IPS-18a (cell line): ENCODE measurements around the gene HDAC9.

ENCODE experiments used
- H3K27ac ChIP-seq: one replicate; pipeline ENCODE4 v1.5.1; 2013; ENCODE audit warnings: low read length
- H3K27me3 ChIP-seq: one replicate; pipeline ENCODE4 v1.6.1; 2013; ENCODE audit warnings: mild to moderate bottlenecking, low read length; ENCODE audit not compliant: control insufficient read depth, insufficient read depth
- H3K36me3 ChIP-seq: one replicate; pipeline ENCODE4 v1.6.1; 2013; ENCODE audit warnings: low read depth, low read length; ENCODE audit not compliant: control insufficient read depth
- H3K4me1 ChIP-seq: one replicate; pipeline ENCODE4 v1.6.1; 2013; ENCODE audit warnings: low read depth, low read length; ENCODE audit not compliant: control insufficient read depth
- H3K4me3 ChIP-seq: one replicate; pipeline ENCODE4 v1.5.1; 2013; ENCODE audit warnings: low read length
- H3K9ac ChIP-seq: one replicate; pipeline ENCODE4 v1.6.1; 2013; ENCODE audit warnings: mild to moderate bottlenecking, low read length, moderate library complexity
- H3K9me3 ChIP-seq: one replicate; pipeline ENCODE4 v1.6.1; 2013; ENCODE audit warnings: low read depth, low read length; ENCODE audit not compliant: control insufficient read depth

HDAC9 gene

DNA sequence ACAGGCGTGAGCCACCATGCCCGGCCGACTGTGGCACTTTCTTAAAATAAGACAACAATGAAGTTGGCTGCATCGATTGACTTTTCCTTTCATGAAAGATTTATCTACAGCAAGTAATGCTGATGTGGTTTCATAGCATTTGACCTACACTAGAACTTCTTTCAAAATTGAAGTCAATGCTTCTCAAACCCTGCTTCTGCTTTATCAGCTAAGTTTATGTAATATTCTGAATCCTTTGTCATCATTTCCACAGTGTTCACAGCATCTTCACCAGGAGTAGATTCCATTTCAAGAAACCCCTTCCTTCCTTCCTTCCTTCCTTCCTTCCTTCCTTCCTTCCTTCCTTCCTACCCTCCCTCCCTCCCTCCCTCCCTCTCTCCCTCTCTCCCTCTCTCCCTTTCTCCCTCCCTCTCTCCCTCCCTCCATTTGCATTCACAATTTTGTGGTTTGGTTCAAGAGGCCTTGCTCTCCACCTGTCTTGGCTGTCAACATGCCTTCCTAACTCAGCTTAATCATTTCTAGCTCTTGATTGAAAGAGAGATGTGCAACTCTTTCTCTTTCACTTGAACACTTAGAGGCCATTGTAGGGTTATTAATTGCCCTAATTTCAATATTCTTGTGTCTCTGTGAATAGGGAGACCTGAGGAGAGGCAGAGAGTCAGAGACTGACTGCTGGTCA lies 52.1 kb downstream of the HDAC9 start:
- Histone ChIP-seq H3K27ac (no peak overlapping the region), H3K4me3 (no peak overlapping the region), H3K4me1 (no peaks in the 10 kb centered on the region), H3K9me3 (no peaks in the 10 kb centered on the region), H3K9ac (no peak overlapping the region), H3K36me3 (no peaks in the 10 kb centered on the region), H3K27me3 (no peaks in the 10 kb centered on the region)

GRCh38 chr7:18548534-18548933 lies 53.0 kb downstream of the HDAC9 start:
- H3K9me3 ChIP-seq: no peaks in the 10 kb centered on the region
- H3K4me1 ChIP-seq: no peaks in the 10 kb centered on the region
- no peaks in the 10 kb centered on the region for H3K27me3 ChIP-seq
- no peak overlapping the region for H3K4me3 ChIP-seq
- H3K36me3 ChIP-seq: no peaks in the 10 kb centered on the region
- no peak overlapping the region for H3K9ac ChIP-seq
- no peak overlapping the region for H3K27ac ChIP-seq

DNA sequence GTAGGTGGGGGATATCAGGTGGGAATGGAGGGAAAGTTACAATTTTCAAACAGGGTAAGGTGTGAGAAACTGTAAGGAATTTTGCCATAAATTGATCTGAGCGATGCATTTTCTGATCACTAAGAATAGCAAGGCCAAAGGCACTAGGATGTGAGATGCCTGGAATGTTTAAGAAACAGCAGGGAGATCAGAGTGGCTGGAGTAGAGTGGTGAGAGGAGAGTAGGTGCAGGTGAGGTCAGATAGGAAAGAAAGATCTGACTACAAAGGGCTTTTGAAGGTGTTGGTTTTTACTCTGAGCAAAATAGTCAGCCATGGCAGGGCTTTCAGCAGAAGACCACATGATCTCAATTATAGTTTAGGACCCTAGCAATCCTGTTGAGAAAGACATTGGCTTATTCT lies 55.0 kb downstream of the HDAC9 start:
- Histone ChIP-seq H3K27ac (no peak overlapping the region), H3K27me3 (no peaks in the 10 kb centered on the region), H3K4me1 (no peaks in the 10 kb centered on the region), H3K9ac (no peak overlapping the region), H3K9me3 (no peaks in the 10 kb centered on the region), H3K36me3 (no peaks in the 10 kb centered on the region), H3K4me3 (no peak overlapping the region)

- no peak overlapping the region for H3K4me3 ChIP-seq
- H3K27me3 ChIP-seq: no peaks in the 10 kb centered on the region
- H3K36me3 ChIP-seq: no peaks in the 10 kb centered on the region
- no peak overlapping the region for H3K9ac ChIP-seq
- no peaks in the 10 kb centered on the region for H3K9me3 ChIP-seq
- no peak overlapping the region for H3K27ac ChIP-seq
- no peaks in the 10 kb centered on the region for H3K4me1 ChIP-seq
Measured at GRCh38 chr7:18552316-18552916, 56.9 kb downstream of the HDAC9 start.

GRCh38 chr7:18552943-18553604 lies 57.5 kb downstream of the HDAC9 start:
- Histone ChIP-seq H3K9ac (no peak overlapping the region), H3K4me3 (no peak overlapping the region), H3K4me1 (no peaks in the 10 kb centered on the region), H3K36me3 (no peaks in the 10 kb centered on the region), H3K27me3 (no peaks in the 10 kb centered on the region), H3K9me3 (no peaks in the 10 kb centered on the region), H3K27ac (no peak overlapping the region)

GRCh38 chr7:18553605-18554003 lies 58.1 kb downstream of the HDAC9 start:
- Histone ChIP-seq H3K9ac (no peak overlapping the region), H3K4me1 (no peaks in the 10 kb centered on the region), H3K27ac (no peak overlapping the region)

GRCh38 chr7:18555120-18555519 lies 59.6 kb downstream of the HDAC9 start:
- H3K27ac ChIP-seq: no peak overlapping the region

More at GRCh38 chr7:18553605-18554003, 58.1 kb downstream of the HDAC9 start:
- Histone ChIP-seq H3K9me3 (no peaks in the 10 kb centered on the region), H3K27me3 (no peaks in the 10 kb centered on the region), H3K36me3 (no peaks in the 10 kb centered on the region), H3K4me3 (no peak overlapping the region)

GRCh38 chr7:18555968-18556367 lies 60.4 kb downstream of the HDAC9 start:
- Histone ChIP-seq H3K27ac (no peak overlapping the region), H3K9me3 (no peaks in the 10 kb centered on the region), H3K36me3 (no peaks in the 10 kb centered on the region), H3K9ac (no peak overlapping the region), H3K4me3 (no peak overlapping the region), H3K27me3 (no peaks in the 10 kb centered on the region), H3K4me1 (no peaks in the 10 kb centered on the region)

More at GRCh38 chr7:18555120-18555519, 59.6 kb downstream of the HDAC9 start:
- no peaks in the 10 kb centered on the region for H3K4me1 ChIP-seq
- no peaks in the 10 kb centered on the region for H3K36me3 ChIP-seq
- no peak overlapping the region for H3K4me3 ChIP-seq
- no peaks in the 10 kb centered on the region for H3K27me3 ChIP-seq
- H3K9me3 ChIP-seq: no peaks in the 10 kb centered on the region
- no peak overlapping the region for H3K9ac ChIP-seq

DNA sequence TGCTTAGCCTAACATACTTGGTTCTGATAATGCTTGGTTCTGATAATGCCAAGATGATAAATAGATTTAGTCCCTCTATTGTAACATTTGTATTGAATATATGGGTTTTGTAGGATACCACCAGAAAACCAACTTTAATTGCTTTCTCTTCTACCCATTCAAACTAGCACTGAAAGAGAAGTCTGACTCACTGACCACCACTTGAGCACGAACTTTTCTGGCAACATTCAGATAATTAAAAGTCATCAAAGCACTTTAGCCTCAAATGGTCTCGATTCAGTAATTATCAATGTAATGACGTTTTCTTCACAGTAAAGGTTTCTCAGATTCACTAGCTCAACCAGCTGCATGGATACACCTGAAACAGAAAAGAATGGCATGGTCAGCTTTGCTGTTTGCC lies 63.0 kb downstream of the HDAC9 start:
- no peak overlapping the region for H3K9ac ChIP-seq
- H3K4me3 ChIP-seq: no peak overlapping the region
- no peaks in the 10 kb centered on the region for H3K9me3 ChIP-seq
- H3K4me1 ChIP-seq: no peaks in the 10 kb centered on the region
- H3K27ac ChIP-seq: no peak overlapping the region
- H3K27me3 ChIP-seq: no peaks in the 10 kb centered on the region
- H3K36me3 ChIP-seq: no peaks in the 10 kb centered on the region

DNA sequence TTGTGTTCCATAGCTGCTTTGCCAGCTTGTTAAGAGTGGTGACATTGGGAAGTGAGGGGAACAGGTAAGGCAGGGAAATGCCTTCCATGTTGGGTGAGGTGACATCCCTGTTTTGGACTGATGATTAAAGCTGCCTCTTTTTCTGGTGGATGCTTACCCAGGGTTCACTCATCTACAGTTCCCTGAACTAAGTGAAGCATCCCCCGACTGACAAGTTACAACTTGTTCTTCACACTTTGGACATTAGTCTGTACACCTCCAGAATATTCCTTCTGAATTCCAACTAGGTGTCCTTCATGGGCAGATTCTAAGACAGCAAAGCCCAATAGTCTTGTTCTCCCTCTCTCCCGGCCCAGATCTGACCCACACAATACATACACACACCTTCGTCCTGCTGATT lies 63.4 kb downstream of the HDAC9 start:
- Histone ChIP-seq H3K9ac (no peak overlapping the region), H3K4me3 (no peak overlapping the region), H3K27me3 (no peaks in the 10 kb centered on the region), H3K27ac (no peak overlapping the region), H3K36me3 (no peaks in the 10 kb centered on the region), H3K4me1 (no peaks in the 10 kb centered on the region), H3K9me3 (no peaks in the 10 kb centered on the region)

GRCh38 chr7:18559756-18560155 lies 64.2 kb downstream of the HDAC9 start:
- H3K4me1 ChIP-seq: no peaks in the 10 kb centered on the region
- H3K4me3 ChIP-seq: no peak overlapping the region
- H3K9me3 ChIP-seq: no peaks in the 10 kb centered on the region
- H3K36me3 ChIP-seq: no peaks in the 10 kb centered on the region
- no peaks in the 10 kb centered on the region for H3K27me3 ChIP-seq
- no peak overlapping the region for H3K9ac ChIP-seq
- H3K27ac ChIP-seq: no peak overlapping the region

DNA sequence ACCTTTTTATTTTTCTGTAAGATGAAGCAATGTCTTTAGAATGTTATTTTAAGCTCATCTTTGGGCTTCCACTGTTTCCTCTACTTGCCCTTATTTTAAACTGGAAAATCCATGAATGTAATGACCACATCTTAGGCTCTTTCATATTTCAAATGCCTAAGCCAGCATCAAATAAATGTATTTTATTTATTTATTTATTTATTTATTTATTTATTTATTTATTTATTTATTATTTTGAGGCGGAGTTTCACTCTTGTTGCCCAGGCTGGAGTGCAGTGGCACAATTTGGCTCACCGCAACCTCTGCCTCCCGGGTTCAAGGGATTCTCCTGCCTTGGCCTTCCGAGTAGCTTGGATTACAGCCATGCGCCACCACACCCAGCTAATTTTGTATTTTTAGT lies 69.2 kb downstream of the HDAC9 start:
- Histone ChIP-seq H3K9me3 (no peaks in the 10 kb centered on the region), H3K4me3 (no peak overlapping the region), H3K36me3 (no peaks in the 10 kb centered on the region), H3K9ac (no peak overlapping the region), H3K27me3 (no peaks in the 10 kb centered on the region), H3K4me1 (peaks cover 5% of the 10 kb centered on the region), H3K27ac (no peak overlapping the region)
